ENCODE data around the gene LRCH1. TPM values are rescaled to one million over a fixed set of nuclear protein-coding genes. Genes with fewer than 3 reads are reported as not detected.
A peak's percentile ranks its signal among the peaks of the same experiment; 100 is the strongest.
"Not testable (repeated sequence)": the region's sequence is repeated elsewhere in the genome, so short reads cannot be mapped to it uniquely, and the experiment has no call there.

The LRCH1 gene
- polyA plus RNA-seq, 5 donors: 20.3 to 30.2 (median 28.7) TPM

GRCh38 chr13:46751811-46752635, 199.1 kb downstream of the LRCH1 start:
- DNase-seq: no peak

GRCh38 chr13:46753137-46753536, 200.2 kb downstream of the LRCH1 start:
- no peak for DNase-seq

GRCh38 chr13:46753917-46754316, 200.9 kb downstream of the LRCH1 start:
- DNase-seq: no peak

GRCh38 chr13:46754812-46755211, 201.8 kb downstream of the LRCH1 start:
- DNase-seq: no peak

- not testable (repeated sequence) for DNase-seq
Observed at GRCh38 chr13:46755508-46755907, 202.5 kb downstream of the LRCH1 start.

GRCh38 chr13:46756977-46757376, 204.0 kb downstream of the LRCH1 start:
- DNase-seq: no peak

- no peak for DNase-seq
Observed at GRCh38 chr13:46757640-46758039, 204.7 kb downstream of the LRCH1 start.

GRCh38 chr13:46759846-46760245, 206.9 kb downstream of the LRCH1 start:
- peak in 1 of 2 donors; percentile 16 for DNase-seq

GRCh38 chr13:46761174-46761573, 208.2 kb downstream of the LRCH1 start:
- no peak for DNase-seq

- DNase-seq: no peak
Observed at GRCh38 chr13:46761866-46762265, 208.9 kb downstream of the LRCH1 start.

- DNase-seq: not testable (repeated sequence)
Observed at GRCh38 chr13:46769925-46770324, 217.0 kb downstream of the LRCH1 start.

- DNase-seq: no peak
Observed at GRCh38 chr13:46771693-46772092, 218.7 kb downstream of the LRCH1 start.

- DNase-seq: no peak
Observed at GRCh38 chr13:46773541-46773940, 220.6 kb downstream of the LRCH1 start.

GRCh38 chr13:46775385-46776107, 222.6 kb downstream of the LRCH1 start:
- DNase-seq: no peak

GRCh38 chr13:46778095-46778494, 225.1 kb downstream of the LRCH1 start:
- DNase-seq: no peak

- DNase-seq: no peak
Observed at GRCh38 chr13:46778890-46779289, 225.9 kb downstream of the LRCH1 start.

GRCh38 chr13:46782066-46782465, 229.1 kb downstream of the LRCH1 start:
- no peak for DNase-seq

GRCh38 chr13:46782691-46783090, 229.7 kb downstream of the LRCH1 start:
- DNase-seq: no peak

GRCh38 chr13:46783504-46783903, 230.5 kb downstream of the LRCH1 start:
- no peak for DNase-seq

- no peak for DNase-seq
Observed at GRCh38 chr13:46795321-46795720, 242.4 kb downstream of the LRCH1 start.

- no peak for DNase-seq
Observed at GRCh38 chr13:46796129-46796514, 243.2 kb downstream of the LRCH1 start.

GRCh38 chr13:46796515-46797474, 243.8 kb downstream of the LRCH1 start, which contains the start of gene ESD:
TSS of gene ESD (minus strand) at chr13:46797161. CDS start at chr13:46791413, 5,748 bp downstream.
- DNase-seq: peak; percentile 92 to 93

All from right lung (tissue), 5 donors.